Measurements from ENCODE around the gene OR52H1. TPM values are rescaled to one million over a fixed set of nuclear protein-coding genes. Genes with fewer than 3 reads are reported as not detected.

OR52H1 gene
- total RNA-seq, 2 experiments from 2014 or later = not detected

GRCh38 chr11:5527716-5528115 lies 20.6 kb downstream of the OR52H1 start:
- no peaks in the 10 kb centered on the region for H3K4me1 Mint-ChIP-seq (ENCODE audit: low read depth)
- H3K9me3 Mint-ChIP-seq = no peaks in the 10 kb centered on the region
- H3K36me3 Mint-ChIP-seq (ENCODE audit: low read depth) = no peaks in the 10 kb centered on the region
- CTCF ChIA-PET = interaction anchor here (1.1 kb wide), 1 partner anchor 19 kb away, joined by 3 read pairs; no protein-coding TSS in a partner anchor
- H3K27ac Mint-ChIP-seq = no peak overlapping the region
- intact Hi-C loops (cut with micrococcal nuclease) = no loop called here
- DNase-seq = no peak
- H3K4me3 Mint-ChIP-seq = no peak overlapping the region
- no peaks in the 10 kb centered on the region for H3K27me3 Mint-ChIP-seq (ENCODE audit: low read depth)

- intact Hi-C loops (cut with micrococcal nuclease) = no loop called here
- no peaks in the 10 kb centered on the region for H3K36me3 Mint-ChIP-seq (ENCODE audit: low read depth)
- H3K27ac Mint-ChIP-seq = no peak overlapping the region
- H3K27me3 Mint-ChIP-seq (ENCODE audit: low read depth) = no peaks in the 10 kb centered on the region
- CTCF ChIA-PET = no interaction called here
- H3K4me3 Mint-ChIP-seq = no peak overlapping the region
- no peak for DNase-seq
- no peaks in the 10 kb centered on the region for H3K9me3 Mint-ChIP-seq
- no peaks in the 10 kb centered on the region for H3K4me1 Mint-ChIP-seq (ENCODE audit: low read depth)
Observed at GRCh38 chr11:5524756-5525155, 23.6 kb downstream of the OR52H1 start.

GRCh38 chr11:5522308-5522707 lies 26.0 kb downstream of the OR52H1 start:
- Mint-ChIP-seq H3K27me3 (ENCODE audit: low read depth) (no peaks in the 10 kb centered on the region), H3K27ac (no peak overlapping the region), H3K36me3 (ENCODE audit: low read depth) (no peaks in the 10 kb centered on the region), H3K4me1 (ENCODE audit: low read depth) (no peaks in the 10 kb centered on the region), H3K9me3 (no peaks in the 10 kb centered on the region), H3K4me3 (no peak overlapping the region)
- CTCF ChIA-PET = no interaction called here
- no peak for DNase-seq
- intact Hi-C loops (cut with micrococcal nuclease) = no loop called here

- Mint-ChIP-seq H3K4me1 (ENCODE audit: low read depth) (no peaks in the 10 kb centered on the region), H3K4me3 (no peak overlapping the region), H3K27ac (no peak overlapping the region), H3K9me3 (no peaks in the 10 kb centered on the region), H3K27me3 (ENCODE audit: low read depth) (no peaks in the 10 kb centered on the region), H3K36me3 (ENCODE audit: low read depth) (no peaks in the 10 kb centered on the region)
- DNase-seq = no peak
- intact Hi-C loops (cut with micrococcal nuclease) = no loop called here
- CTCF ChIA-PET = no interaction called here
Observed at GRCh38 chr11:5521540-5521939, 26.8 kb downstream of the OR52H1 start.

- Mint-ChIP-seq H3K4me3 (no peak within 1 kb of the TSS), H3K9me3 (no peaks in the 10 kb centered on the region), H3K27ac (no peak within 1 kb of the TSS), H3K27me3 (ENCODE audit: low read depth) (no peaks in the 10 kb centered on the region), H3K4me1 (ENCODE audit: low read depth) (no peaks in the 10 kb centered on the region), H3K36me3 (ENCODE audit: low read depth) (no peaks in the 10 kb centered on the region)
- DNase-seq = no peak
- intact Hi-C loops (cut with micrococcal nuclease) = no loop called here
- CTCF ChIA-PET = no interaction called here
Observed at GRCh38 chr11:5516599-5516998, 31.7 kb downstream of the OR52H1 start, which contains the start of gene UBQLNL. Gene UBQLNL (minus strand): TSS chr11:5516699. CDS start chr11:5516441, 258 bp downstream.

- intact Hi-C loops (cut with micrococcal nuclease) = no loop called here
- Mint-ChIP-seq H3K4me3 (no peak overlapping the region), H3K27me3 (ENCODE audit: low read depth) (no peaks in the 10 kb centered on the region), H3K9me3 (no peaks in the 10 kb centered on the region), H3K4me1 (ENCODE audit: low read depth) (no peaks in the 10 kb centered on the region), H3K36me3 (ENCODE audit: low read depth) (no peaks in the 10 kb centered on the region), H3K27ac (no peak overlapping the region)
- CTCF ChIA-PET = no interaction called here
- DNase-seq = no peak
Observed at GRCh38 chr11:5514841-5515240, 33.5 kb downstream of the OR52H1 start.

GRCh38 chr11:5509803-5510202 lies 38.5 kb downstream of the OR52H1 start, which contains the start of gene UBQLN3:
Gene UBQLN3 (minus strand): TSS chr11:5509957. CDS start chr11:5509558, 399 bp downstream.
- no peaks in the 10 kb centered on the region for H3K9me3 Mint-ChIP-seq
- intact Hi-C loops (cut with micrococcal nuclease) = no loop called here
- no peaks in the 10 kb centered on the region for H3K27me3 Mint-ChIP-seq (ENCODE audit: low read depth)
- DNase-seq = no peak
- CTCF ChIA-PET = interaction anchor here (1.1 kb wide), 1 partner anchor 18 kb away, joined by 3 read pairs; no protein-coding TSS in a partner anchor
- H3K4me1 Mint-ChIP-seq (ENCODE audit: low read depth) = no peaks in the 10 kb centered on the region
- no peaks in the 10 kb centered on the region for H3K36me3 Mint-ChIP-seq (ENCODE audit: low read depth)
- no peak within 1 kb of the TSS for H3K4me3 Mint-ChIP-seq
- no peak within 1 kb of the TSS for H3K27ac Mint-ChIP-seq

GRCh38 chr11:5508605-5509004 lies 39.7 kb downstream of the OR52H1 start:
- H3K4me1 Mint-ChIP-seq (ENCODE audit: low read depth) = no peaks in the 10 kb centered on the region
- no peak overlapping the region for H3K27ac Mint-ChIP-seq
- no peak overlapping the region for H3K4me3 Mint-ChIP-seq
- H3K27me3 Mint-ChIP-seq (ENCODE audit: low read depth) = no peaks in the 10 kb centered on the region
- H3K9me3 Mint-ChIP-seq = no peaks in the 10 kb centered on the region
- CTCF ChIA-PET = interaction anchor here (1.1 to 1.4 kb wide), 2 partner anchors 11 to 19 kb away, joined by 3 to 4 read pairs; no protein-coding TSS in a partner anchor
- intact Hi-C loops (cut with micrococcal nuclease) = no loop called here
- no peaks in the 10 kb centered on the region for H3K36me3 Mint-ChIP-seq (ENCODE audit: low read depth)
- no peak for DNase-seq

- Mint-ChIP-seq H3K4me3 (no peak overlapping the region), H3K4me1 (ENCODE audit: low read depth) (no peaks in the 10 kb centered on the region), H3K36me3 (ENCODE audit: low read depth) (no peaks in the 10 kb centered on the region), H3K27me3 (ENCODE audit: low read depth) (no peaks in the 10 kb centered on the region), H3K9me3 (no peaks in the 10 kb centered on the region), H3K27ac (no peak overlapping the region)
- intact Hi-C loops (cut with micrococcal nuclease) = no loop called here
- CTCF ChIA-PET = interaction anchor here (0.6 to 1.4 kb wide), 2 partner anchors 12 to 386 kb away, joined by 4 read pairs; no protein-coding TSS in a partner anchor
- DNase-seq = no peak
Observed at GRCh38 chr11:5507933-5508305, 40.4 kb downstream of the OR52H1 start.

- Mint-ChIP-seq H3K27me3 (ENCODE audit: low read depth) (no peaks in the 10 kb centered on the region), H3K36me3 (ENCODE audit: low read depth) (no peaks in the 10 kb centered on the region), H3K4me1 (ENCODE audit: low read depth) (no peaks in the 10 kb centered on the region), H3K4me3 (no peak overlapping the region), H3K9me3 (no peaks in the 10 kb centered on the region), H3K27ac (no peak overlapping the region)
- intact Hi-C loops (cut with micrococcal nuclease) = no loop called here
- CTCF ChIA-PET = interaction anchor here (0.6 to 0.7 kb wide), 2 partner anchors 38 to 387 kb away, joined by 3 to 4 read pairs; no protein-coding TSS in a partner anchor
- DNase-seq = no peak
Observed at GRCh38 chr11:5507177-5507932, 41.0 kb downstream of the OR52H1 start.

GRCh38 chr11:5505363-5506048 lies 42.8 kb downstream of the OR52H1 start:
- no peak overlapping the region for H3K4me3 Mint-ChIP-seq
- no peaks in the 10 kb centered on the region for H3K9me3 Mint-ChIP-seq
- H3K27me3 Mint-ChIP-seq (ENCODE audit: low read depth) = no peaks in the 10 kb centered on the region
- no peak overlapping the region for H3K27ac Mint-ChIP-seq
- no peak for DNase-seq
- no peaks in the 10 kb centered on the region for H3K4me1 Mint-ChIP-seq (ENCODE audit: low read depth)
- intact Hi-C loops (cut with micrococcal nuclease) = no loop called here
- CTCF ChIA-PET = no interaction called here
- H3K36me3 Mint-ChIP-seq (ENCODE audit: low read depth) = no peaks in the 10 kb centered on the region

- Mint-ChIP-seq H3K4me1 (ENCODE audit: low read depth) (no peaks in the 10 kb centered on the region), H3K4me3 (no peak overlapping the region), H3K9me3 (no peaks in the 10 kb centered on the region), H3K27ac (no peak overlapping the region), H3K27me3 (ENCODE audit: low read depth) (peaks cover 2% of the 10 kb centered on the region), H3K36me3 (ENCODE audit: low read depth) (no peaks in the 10 kb centered on the region)
- DNase-seq = no peak
- CTCF ChIA-PET = no interaction called here
- intact Hi-C loops (cut with micrococcal nuclease) = no loop called here
Observed at GRCh38 chr11:5504403-5504921, 43.9 kb downstream of the OR52H1 start.

All from activated naive CD4-positive, alpha-beta T cell treated with anti-CD3 and anti-CD28 coated beads for 36 hours (primary cell).